HCT116 (cell line): Measurements from ENCODE around the gene SLC44A5. TPM values are rescaled to one million over a fixed set of nuclear protein-coding genes. Genes with fewer than 3 reads are reported as not detected.
"Not testable (repeated sequence)": the region's sequence is repeated elsewhere in the genome, so short reads cannot be mapped to it uniquely, and the experiment has no call there.

Experiments used
- ATAC-seq: fragments of 200-7000 bp; cut with Tn5 transposase; 2 replicates; pipeline ENCODE4 v1.9.1; 2020; ENCODE audit warnings: mild to moderate bottlenecking, moderate library complexity
- BruUV-seq: library from RNA; stranded (reverse); fragments of 400-500 nt; replicated peaks from 2 replicates; lab custom pipeline; 2021; lab: Mats Ljungman, UMichigan
- CTCF ChIA-PET: fragments of 300-600 bp; sonication (Branson Sonifier 250); formaldehyde crosslinking; loops from one replicate; lab custom pipeline; 2021; ENCODE audit warnings: antibody characterized with exemption; lab: Charles Lee
- POLR2A ChIA-PET: fragments of 300-600, 350-600 bp; sonication (Branson Sonifier 250); formaldehyde crosslinking; loops from one replicate; lab custom pipeline; 2021; ENCODE audit warnings: antibody characterized with exemption; lab: Charles Lee
- RAD21 ChIA-PET, 2 experiments: fragments of 300-600 bp; sonication (Branson Sonifier 250); formaldehyde crosslinking; loops; one replicate each; lab custom pipeline; 2023; ENCODE audit warnings: low total read pairs in 2 of 2; ENCODE audit not compliant: uncharacterized antibody in 2 of 2, unreplicated experiment in 2 of 2, low non-redundant PET in 1 of 2; lab: Charles Lee
- DNase-seq: peaks from one replicate; pipeline ENCODE4 v3.0.0-alpha.2; 2010; ENCODE audit warnings: low read depth, low spot score
- H2AFZ ChIP-seq: fragments of 200-600 bp; shearing (Covaris generic), sonication (generic); 2 replicates; pipeline ENCODE4 v1.6.1; 2017; ENCODE audit warnings: low read depth, mixed run types, mixed read lengths, antibody characterized with exemption, low read length; ENCODE audit not compliant: poor library complexity, severe bottlenecking
- H3K27ac ChIP-seq: 2 replicates; pipeline ENCODE4 v1.5.1; 2012; ENCODE audit warnings: low read depth, low read length
- H3K27me3 ChIP-seq: fragments of 200-600 bp; sonication (generic); 2 replicates; pipeline ENCODE4 v1.6.1; 2016; ENCODE audit warnings: mixed run types, low read length, mixed read lengths; ENCODE audit not compliant: insufficient read depth
- H3K36me3 ChIP-seq, 2 experiments: fragments of 200-500 bp in 1 of 2; fragments of 200-600 bp in 1 of 2; sonication (Bioruptor generic) in 1 of 2; sonication (generic) in 1 of 2; 2 replicates each; pipeline versions ENCODE4 v1.5.1 to v1.6.1; 2014 to 2016; ENCODE audit warnings: low read length in 2 of 2, inconsistent platforms in 1 of 2, mixed read lengths in 1 of 2, mixed run types in 1 of 2; ENCODE audit not compliant: insufficient read depth in 2 of 2, control insufficient read depth in 1 of 2
- H3K4me1 ChIP-seq, 2 experiments: fragments of 200-600 bp in 1 of 2; sonication (generic) in 1 of 2; 2 replicates each; pipeline versions ENCODE4 v1.5.1 to v1.6.1; 2012 to 2017; ENCODE audit warnings: low read length in 2 of 2, inconsistent platforms in 1 of 2, mild to moderate bottlenecking in 1 of 2, mixed read lengths in 1 of 2, mixed run types in 1 of 2, moderate library complexity in 1 of 2; ENCODE audit not compliant: insufficient read depth in 2 of 2, control insufficient read depth in 1 of 2
- H3K4me2 ChIP-seq: fragments of 200-600 bp; sonication (generic); 2 replicates; pipeline ENCODE4 v1.6.1; 2017; ENCODE audit warnings: mixed run types, low read length, mixed read lengths
- H3K4me3 ChIP-seq, 2 experiments: fragments of 200-600 bp in 1 of 2; sonication (generic) in 1 of 2; replicated peaks in 1 of 2; 2 replicates each; pipeline ENCODE4 v1.5.1; 2011 to 2016; ENCODE audit warnings: low read length in 2 of 2, control low read depth in 1 of 2, low read depth in 1 of 2, mild to moderate bottlenecking in 1 of 2, mixed read lengths in 1 of 2, mixed run types in 1 of 2
- H3K79me2 ChIP-seq: fragments of 200-600 bp; sonication (generic); 2 replicates; pipeline ENCODE4 v1.6.1; 2017; ENCODE audit warnings: mild to moderate bottlenecking, mixed run types, low read length, moderate library complexity, mixed read lengths; ENCODE audit not compliant: insufficient read depth
- H3K9ac ChIP-seq: fragments of 200-600 bp; sonication (generic); 2 replicates; pipeline ENCODE4 v1.6.1; 2016; ENCODE audit warnings: low read length, mixed read lengths
- H3K9me2 ChIP-seq: fragments of 200-600 bp; sonication (generic), shearing (Covaris generic); 2 replicates; pipeline ENCODE4 v1.6.1; 2017; ENCODE audit warnings: mixed run types, mild to moderate bottlenecking, moderate library complexity; ENCODE audit not compliant: insufficient read depth
- H3K9me3 ChIP-seq, 2 experiments: fragments of 200-500 bp in 1 of 2; fragments of 200-600 bp in 1 of 2; sonication (Bioruptor generic) in 1 of 2; sonication (generic) in 1 of 2; 2 replicates each; pipeline ENCODE4 v1.6.1; 2014 to 2017; ENCODE audit warnings: low read length in 2 of 2, mixed read lengths in 2 of 2, inconsistent platforms in 1 of 2, low read depth in 1 of 2, mild to moderate bottlenecking in 1 of 2, mixed run types in 1 of 2, moderate library complexity in 1 of 2; ENCODE audit not compliant: control insufficient read depth in 1 of 2, insufficient read depth in 1 of 2
- H4K20me1 ChIP-seq: fragments of 200-600 bp; sonication (generic), shearing (Covaris generic); 2 replicates; pipeline ENCODE4 v1.6.1; 2017; ENCODE audit warnings: mixed run types, mild to moderate bottlenecking, moderate library complexity; ENCODE audit not compliant: insufficient read depth
- CBX3 ChIP-seq: IDR thresholded peaks from 2 replicates; pipeline ENCODE4 v1.6.1; 2012; ENCODE audit warnings: low read depth
- ELF1 ChIP-seq: IDR thresholded peaks from 2 replicates; pipeline ENCODE4 v1.6.1; 2012; ENCODE audit warnings: low read depth, borderline replicate concordance
- EZH2phosphoT487 ChIP-seq: fragments of 200-600 bp; IDR thresholded peaks from 2 replicates; pipeline ENCODE4 v1.6.1; 2018; ENCODE audit warnings: antibody characterized with exemption, borderline replicate concordance
- MAX ChIP-seq: IDR thresholded peaks from 2 replicates; pipeline ENCODE4 v1.6.1; 2012
- POLR2A ChIP-seq: IDR thresholded peaks from 2 replicates; pipeline ENCODE4 v1.7.0; 2011; ENCODE audit warnings: borderline replicate concordance; ENCODE audit not compliant: insufficient read depth, insufficient read length; ENCODE audit errors: extremely low read depth
- POLR2AphosphoS5 ChIP-seq: IDR thresholded peaks from 2 replicates; pipeline ENCODE4 v1.6.1; 2011; ENCODE audit warnings: mild to moderate bottlenecking, low read depth, low read length, moderate library complexity
- REST ChIP-seq: IDR thresholded peaks from 2 replicates; pipeline ENCODE4 v1.6.1; 2012; ENCODE audit warnings: low read depth
- SIN3A ChIP-seq: IDR thresholded peaks from 2 replicates; pipeline ENCODE4 v1.6.1; 2012; ENCODE audit warnings: low read depth
- SP1 ChIP-seq: IDR thresholded peaks from 2 replicates; pipeline ENCODE4 v1.6.1; 2012; ENCODE audit warnings: low read depth
- SRF ChIP-seq: IDR thresholded peaks from 2 replicates; pipeline ENCODE4 v1.6.1; 2012; ENCODE audit warnings: low read depth
- ZFX ChIP-seq: fragments of 450-650 bp; IDR thresholded peaks from 2 replicates; pipeline ENCODE4 v1.6.1; 2017
- ZNF274 ChIP-seq: fragments of 200-500 bp; sonication (Bioruptor generic); IDR thresholded peaks from 2 replicates; pipeline ENCODE4 v1.6.1; 2014; ENCODE audit warnings: mild to moderate bottlenecking, low read depth, low read length, inconsistent platforms
- intact Hi-C: fragments of 100-400 bp; cut with micrococcal nuclease; formaldehyde crosslinking; loops from 2 replicates; pipeline ENCODE4 v1.10.0; 2022
- total RNA-seq: library from RNA; stranded (reverse); gene quantifications from one replicate; pipeline ENCODE4 v1.2.1, GENCODE V29; 2021; ENCODE audit not compliant: unreplicated experiment
- TF ChIP-seq, protein P1 (sequence below): IDR thresholded peaks from 2 replicates; pipeline ENCODE4 v1.6.1; 2011; ENCODE audit warnings: mild to moderate bottlenecking, low read length, moderate library complexity; ENCODE audit not compliant: insufficient replicate concordance; ENCODE audit errors: extremely low read depth

SLC44A5 gene
- total RNA-seq, 1 experiment from 2014 or later: 2.4 TPM

DNA sequence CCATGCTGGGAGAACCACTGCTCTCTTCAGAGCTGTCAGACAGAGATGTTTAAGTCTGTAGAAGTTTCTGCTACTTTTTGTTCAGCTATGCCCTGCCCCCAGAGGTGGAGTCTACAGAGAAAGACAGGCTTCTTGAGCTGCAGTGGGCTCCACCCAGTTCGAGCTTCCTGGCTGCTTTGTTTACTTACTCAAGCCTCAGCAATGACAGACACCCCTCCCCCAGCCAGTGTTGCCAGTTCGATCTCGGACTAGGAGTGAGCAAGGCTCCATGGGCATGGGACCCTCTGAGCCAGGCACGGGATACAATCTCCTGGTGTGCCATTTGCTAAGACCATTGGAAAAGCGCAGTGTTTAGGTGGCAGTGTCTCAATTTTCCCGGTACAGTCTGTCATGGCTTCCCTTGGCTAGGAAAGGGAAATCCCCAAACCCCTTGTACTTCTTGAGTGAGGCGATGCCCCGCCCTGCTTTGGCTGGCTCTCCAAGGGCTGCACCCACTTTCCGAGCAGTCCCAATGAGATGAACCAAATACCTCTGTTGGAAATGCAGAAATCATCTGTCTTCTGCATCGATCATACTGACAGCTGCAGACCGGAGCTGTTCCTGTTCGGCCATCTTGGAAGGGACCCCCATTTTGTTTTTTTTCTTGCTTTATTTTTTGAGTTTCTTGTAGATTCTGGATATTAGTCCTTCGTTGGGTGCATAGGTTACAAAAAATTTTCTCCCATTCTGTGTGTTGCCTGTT lies 429.5 kb downstream of the SLC44A5 start:
- H3K27me3 ChIP-seq, H3K4me3 ChIP-seq, H3K9me2 ChIP-seq, POLR2A ChIA-PET, DNase-seq, H3K9ac ChIP-seq, H3K9me3 ChIP-seq, H3K36me3 ChIP-seq, H2AFZ ChIP-seq, H3K27ac ChIP-seq, H3K4me1 ChIP-seq, ATAC-seq, BruUV-seq, RAD21 ChIA-PET, CTCF ChIA-PET, H3K79me2 ChIP-seq, intact Hi-C loops, H4K20me1 ChIP-seq, H3K4me2 ChIP-seq: not testable (repeated sequence)

DNA sequence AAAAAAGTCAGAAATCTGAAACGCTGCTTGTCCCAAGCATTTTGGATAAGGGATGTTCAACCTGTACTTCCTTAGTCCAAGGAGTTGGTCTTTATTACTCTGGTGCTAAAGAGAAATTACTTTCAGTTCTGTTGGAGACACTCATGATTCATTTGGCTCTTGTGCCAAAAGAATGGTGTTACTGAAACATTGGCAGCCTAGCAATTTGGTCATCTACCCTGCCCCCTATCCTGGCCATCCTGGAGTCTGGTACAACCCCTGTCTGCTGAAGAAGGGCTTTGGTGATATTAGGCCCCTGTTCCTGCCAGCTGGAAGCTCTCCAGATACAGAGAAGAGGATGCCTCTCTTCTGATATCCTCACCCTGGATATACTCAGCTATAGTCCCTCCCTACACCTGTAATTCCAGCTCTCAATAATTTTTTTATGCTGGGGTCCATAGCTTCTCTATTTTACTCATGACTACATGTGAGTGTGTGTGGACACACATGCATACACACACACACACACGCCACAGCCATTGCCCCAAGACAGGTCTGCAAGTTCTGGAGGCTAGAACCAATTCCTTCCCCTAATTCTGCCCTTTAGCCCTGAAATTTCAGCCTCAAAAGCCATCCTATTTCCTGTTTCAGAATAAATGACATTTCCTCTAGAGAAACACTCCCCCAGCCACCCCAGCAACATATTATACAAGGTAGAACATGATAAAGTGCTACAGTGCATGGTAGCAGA lies 436.7 kb downstream of the SLC44A5 start:
- Histone ChIP-seq H3K4me1 (no peaks in the 10 kb centered on the region), H3K9ac (no peak overlapping the region), H4K20me1 (no peaks in the 10 kb centered on the region), H3K9me2 (no peaks in the 10 kb centered on the region), H3K27ac (no peak overlapping the region), H2AFZ (no peak overlapping the region), H3K36me3 (no peaks in the 10 kb centered on the region), H3K4me3 (no peak overlapping the region), H3K27me3 (peaks cover 3% of the 10 kb centered on the region; the same call in 1 of the 2 replicates), H3K79me2 (no peaks in the 10 kb centered on the region), H3K4me2 (no peak overlapping the region), H3K9me3 (no peaks in the 10 kb centered on the region)
- ChIA-PET CTCF (no interaction called here), RAD21 (no interaction called here), POLR2A (no interaction called here)
- BruUV-seq: no TSS peak
- intact Hi-C loops: no loop called here
- TF ChIP-seq SP1 (no peak), POLR2A (no peak), SRF (no peak), POLR2AphosphoS5 (no peak), ELF1 (no peak), ZFX (no peak), REST (no peak), CBX3 (no peak), SIN3A (no peak), EZH2phosphoT487 (no peak), MAX (no peak), ZNF274 (no peak)
- TF ChIP-seq, protein P1, sequence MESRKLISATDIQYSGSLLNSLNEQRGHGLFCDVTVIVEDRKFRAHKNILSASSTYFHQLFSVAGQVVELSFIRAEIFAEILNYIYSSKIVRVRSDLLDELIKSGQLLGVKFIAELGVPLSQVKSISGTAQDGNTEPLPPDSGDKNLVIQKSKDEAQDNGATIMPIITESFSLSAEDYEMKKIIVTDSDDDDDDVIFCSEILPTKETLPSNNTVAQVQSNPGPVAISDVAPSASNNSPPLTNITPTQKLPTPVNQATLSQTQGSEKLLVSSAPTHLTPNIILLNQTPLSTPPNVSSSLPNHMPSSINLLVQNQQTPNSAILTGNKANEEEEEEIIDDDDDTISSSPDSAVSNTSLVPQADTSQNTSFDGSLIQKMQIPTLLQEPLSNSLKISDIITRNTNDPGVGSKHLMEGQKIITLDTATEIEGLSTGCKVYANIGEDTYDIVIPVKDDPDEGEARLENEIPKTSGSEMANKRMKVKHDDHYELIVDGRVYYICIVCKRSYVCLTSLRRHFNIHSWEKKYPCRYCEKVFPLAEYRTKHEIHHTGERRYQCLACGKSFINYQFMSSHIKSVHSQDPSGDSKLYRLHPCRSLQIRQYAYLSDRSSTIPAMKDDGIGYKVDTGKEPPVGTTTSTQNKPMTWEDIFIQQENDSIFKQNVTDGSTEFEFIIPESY: no peak
- DNase-seq (no peak), ATAC-seq (no peak)
